HTR-8/SVneo (cell line): ENCODE measurements around the gene TM2D3.

Experiments
- DNase-seq: peaks from one replicate; pipeline ENCODE4 v3.0.0; 2011; ENCODE audit warnings: low spot score, mixed read lengths; ENCODE audit not compliant: insufficient read length
- FAIRE-seq: peaks from 2 replicates; lab custom pipeline; 2011; peaks lifted over from hg19 to GRCh38; lab: Jason Lieb, UNC

TM2D3 gene, protein sequence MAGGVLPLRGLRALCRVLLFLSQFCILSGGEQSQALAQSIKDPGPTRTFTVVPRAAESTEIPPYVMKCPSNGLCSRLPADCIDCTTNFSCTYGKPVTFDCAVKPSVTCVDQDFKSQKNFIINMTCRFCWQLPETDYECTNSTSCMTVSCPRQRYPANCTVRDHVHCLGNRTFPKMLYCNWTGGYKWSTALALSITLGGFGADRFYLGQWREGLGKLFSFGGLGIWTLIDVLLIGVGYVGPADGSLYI

DNA sequence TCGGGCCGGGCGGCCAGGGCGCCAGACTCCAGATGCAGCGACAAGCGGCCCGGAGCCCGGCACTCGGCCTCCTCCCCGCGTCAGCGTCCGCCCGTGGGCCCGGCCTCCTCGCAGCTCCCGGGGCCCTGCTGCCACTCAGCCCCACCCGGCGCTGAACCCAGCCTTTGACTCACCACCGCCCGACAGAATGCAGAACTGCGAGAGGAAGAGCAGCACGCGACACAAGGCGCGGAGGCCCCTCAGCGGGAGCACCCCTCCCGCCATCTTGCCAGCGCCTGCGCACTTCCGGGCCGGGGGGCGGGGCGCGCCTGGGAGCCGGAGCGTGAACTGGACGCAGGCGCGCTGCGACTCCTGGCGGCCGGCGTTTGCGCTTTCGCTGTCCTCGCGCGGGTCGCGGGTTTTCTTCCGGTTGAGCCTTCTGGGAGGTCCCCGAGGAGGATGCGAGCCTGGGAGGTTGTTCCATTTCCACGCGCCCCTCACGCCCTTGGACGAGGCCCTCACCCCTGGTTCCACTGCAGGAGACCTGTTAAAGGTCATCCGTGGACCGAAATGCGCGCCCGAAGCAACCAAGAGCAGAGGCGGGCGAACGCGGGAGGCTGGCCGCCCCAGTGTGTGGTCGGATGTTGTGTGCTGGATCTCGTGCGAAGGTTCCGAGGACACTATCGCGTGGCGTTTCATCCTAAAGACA is at the start of gene TM2D3:
TSS of gene TM2D3 (minus strand) at position 284 of the 688 bp plus-strand sequence. CDS start at position 264, 20 bp downstream.
- DNase-seq (peak; percentile 90), FAIRE-seq (no peak)

DNA sequence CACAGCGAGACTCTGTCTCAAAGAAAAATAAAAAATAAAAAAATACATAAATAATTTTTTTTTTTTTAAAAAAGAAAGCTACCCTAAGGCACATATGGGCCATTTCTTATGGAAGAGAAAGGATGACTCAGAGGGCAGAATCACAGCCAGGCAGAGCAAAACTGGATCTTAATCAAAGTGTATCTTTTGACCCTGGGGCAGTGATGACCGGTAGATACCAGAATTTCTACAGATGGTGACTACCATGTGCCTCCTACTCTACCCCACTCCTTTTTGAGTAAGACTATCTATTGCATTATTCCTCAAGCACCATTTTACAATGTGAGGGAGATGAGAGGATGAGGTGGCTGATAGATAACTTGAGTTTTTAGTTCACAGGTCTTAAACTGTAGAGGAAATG is 46.1 kb upstream of the TM2D3 start:
- DNase-seq (no peak), FAIRE-seq (no peak)

DNA sequence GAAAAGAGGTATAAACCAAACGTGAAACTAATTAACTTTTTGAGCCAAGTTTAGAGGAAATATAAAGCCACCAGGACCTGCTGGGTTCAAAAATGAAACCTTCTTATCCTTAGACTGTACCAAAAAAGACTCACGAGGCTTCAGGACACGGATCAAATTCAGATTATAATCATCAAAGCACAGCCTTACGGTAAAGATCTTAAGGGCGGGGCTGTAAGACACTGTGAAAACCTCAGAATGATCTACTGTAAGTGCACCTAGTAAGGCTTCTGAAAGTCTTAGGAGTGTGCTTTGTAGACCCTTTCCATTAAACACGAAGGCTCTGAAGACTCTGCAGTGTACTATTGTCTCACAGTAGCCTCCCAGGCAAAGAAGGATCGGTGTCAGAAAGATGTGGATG is 45.3 kb upstream of the TM2D3 start:
- DNase-seq (no peak), FAIRE-seq (no peak)

DNA sequence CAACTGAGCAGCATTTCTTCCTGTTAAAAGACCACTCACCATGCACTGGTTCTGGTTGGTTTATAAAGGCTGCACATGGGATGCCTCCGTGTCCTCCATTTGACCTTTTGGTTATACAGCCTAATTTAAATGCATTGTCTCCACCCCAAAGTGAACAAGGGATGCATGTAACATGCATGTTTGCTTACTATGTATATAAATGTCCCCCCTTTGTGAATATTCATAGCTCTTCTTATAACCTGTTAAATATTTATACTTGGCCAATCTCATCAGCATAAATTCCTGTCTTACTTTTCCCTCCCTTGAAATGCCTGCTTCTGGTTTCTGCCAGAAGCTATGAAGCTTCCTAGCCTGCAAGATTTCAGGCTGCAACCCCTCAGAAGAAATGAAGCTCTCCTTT is 44.6 kb upstream of the TM2D3 start:
- FAIRE-seq (no peak), DNase-seq (no peak)

DNA sequence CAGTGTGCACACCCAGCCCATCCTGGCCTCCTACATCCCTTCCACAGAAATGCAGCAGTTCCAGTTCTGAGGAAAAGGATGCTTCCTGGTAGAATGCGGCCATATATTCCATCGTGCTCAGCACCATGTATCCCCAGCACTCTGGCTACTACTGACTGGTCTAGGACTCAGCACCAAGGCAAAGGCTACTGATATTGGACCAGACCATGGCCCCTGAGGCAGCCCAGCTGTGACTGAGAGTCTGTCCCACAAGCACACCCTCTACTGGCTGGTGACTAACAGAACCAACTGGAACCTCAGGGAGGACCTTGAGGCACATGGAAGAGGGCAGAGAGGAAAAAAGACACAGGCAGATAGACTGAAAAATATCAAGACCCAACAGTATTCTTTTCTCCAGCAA is 42.1 kb upstream of the TM2D3 start:
- FAIRE-seq = no peak
- DNase-seq = no peak

DNA sequence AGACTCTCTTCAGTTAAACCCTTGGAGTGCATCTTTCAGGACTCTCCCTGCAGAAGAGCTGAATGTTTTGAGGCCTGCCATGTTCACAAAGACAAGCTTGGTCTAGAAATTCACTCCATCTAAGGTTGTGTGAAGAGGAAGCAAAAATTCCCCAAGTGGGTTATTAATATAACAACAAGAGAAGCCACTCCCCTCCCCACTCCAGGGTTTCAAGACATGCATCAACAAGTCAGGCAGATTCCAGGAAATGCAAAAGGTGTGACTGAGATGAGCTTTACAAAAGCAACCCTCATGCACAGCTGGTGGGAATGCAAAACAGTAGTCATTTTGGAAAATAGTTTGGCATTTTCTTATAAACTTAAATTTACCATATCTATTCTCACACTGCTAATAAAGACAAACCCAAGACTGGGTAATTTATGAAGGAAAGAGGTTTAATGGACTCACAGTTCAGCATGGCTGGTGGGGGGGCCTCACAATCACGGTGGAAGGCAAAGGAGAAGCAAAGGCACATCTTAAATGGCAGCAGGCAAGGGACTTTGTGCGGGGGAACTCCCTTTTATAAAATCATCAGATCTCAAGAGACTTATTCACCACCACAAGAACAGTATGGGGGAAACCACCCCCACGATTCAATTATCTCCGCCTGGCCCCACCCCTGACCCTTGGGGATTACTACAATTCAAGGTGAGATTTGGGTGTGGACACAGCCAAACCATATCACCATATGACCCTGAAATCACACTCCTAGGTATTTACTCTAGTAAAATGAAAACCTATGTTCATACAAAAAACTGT is 40.8 kb upstream of the TM2D3 start:
- DNase-seq (no peak), FAIRE-seq (no peak)

DNA sequence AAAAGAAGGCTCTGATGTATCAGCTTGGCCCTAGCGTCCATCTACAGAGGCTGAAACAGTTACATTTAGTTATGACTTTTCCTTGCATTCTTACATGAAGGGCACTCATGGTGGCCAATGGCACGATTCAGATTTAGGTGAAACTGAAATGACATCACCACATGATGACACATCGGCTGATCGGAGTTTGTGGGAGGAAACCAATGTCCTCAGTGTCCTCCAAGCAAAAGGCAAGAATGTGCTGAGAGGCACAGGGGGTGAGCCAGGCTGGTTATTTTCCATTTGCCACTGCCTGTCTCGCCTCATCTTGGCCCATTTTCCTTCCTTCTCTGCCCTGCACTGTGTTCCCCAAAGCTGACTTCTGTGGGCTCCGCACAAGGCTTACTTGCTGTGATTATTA is 37.7 kb upstream of the TM2D3 start:
- no peak for FAIRE-seq
- DNase-seq = no peak

DNA sequence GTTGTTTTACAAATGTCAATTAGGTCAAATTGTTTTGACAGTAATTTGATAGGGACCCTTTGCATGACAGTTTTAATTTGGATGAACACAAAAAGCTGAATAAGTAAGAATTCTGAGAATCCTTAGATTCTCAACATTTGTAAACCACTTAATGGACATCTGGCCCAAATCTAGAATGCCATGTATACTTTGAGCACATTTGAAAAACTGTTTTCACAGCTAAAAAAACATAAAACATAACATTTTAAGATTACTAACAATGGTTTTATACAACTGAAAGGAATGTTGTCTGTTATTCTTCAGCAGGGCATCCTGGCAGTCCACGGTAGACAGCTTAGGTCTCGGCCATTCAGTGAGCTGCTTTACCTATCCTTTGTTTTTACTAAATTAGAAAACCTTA is 34.5 kb upstream of the TM2D3 start:
- FAIRE-seq = no peak

DNA sequence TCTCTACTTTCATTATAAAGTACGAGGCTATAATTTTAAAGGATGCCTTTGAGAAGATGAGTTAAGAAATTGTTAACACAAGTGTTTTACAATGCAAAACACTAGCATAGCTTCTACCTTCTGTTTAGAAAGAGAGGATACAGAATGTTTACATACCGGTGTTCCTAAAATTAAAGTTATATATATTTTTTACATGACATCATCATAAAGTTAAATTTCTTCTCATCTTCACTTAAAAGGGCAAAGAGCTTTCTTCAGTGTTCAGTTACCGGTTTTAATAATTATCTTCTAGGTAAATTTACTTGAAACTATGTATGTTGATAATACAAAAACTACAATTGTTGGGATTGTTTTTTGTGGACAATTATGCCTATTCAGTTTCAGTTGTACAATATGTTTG is 32.7 kb upstream of the TM2D3 start:
- no peak for FAIRE-seq

More for the DNA sequence above, 34.5 kb upstream of the TM2D3 start:
- DNase-seq = no peak

DNA sequence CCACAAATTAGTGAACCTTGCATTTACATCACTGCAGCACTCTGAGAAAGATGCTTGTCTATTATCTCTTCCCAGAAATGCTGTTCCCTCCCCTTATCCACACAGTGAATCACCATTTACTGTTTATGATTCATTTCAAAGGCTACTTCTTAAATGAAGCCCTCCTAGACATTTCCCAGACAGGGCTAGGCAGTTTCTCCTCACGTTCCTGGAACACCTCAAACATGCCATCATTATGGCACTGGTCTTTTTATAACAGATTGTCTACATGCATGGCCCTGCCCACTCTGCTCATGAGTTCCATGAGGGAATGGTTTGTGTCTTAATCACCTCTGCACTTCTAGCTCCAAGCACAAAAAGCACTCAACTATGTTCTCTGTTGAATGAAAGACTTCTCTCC is 32.2 kb upstream of the TM2D3 start:
- FAIRE-seq = peak; percentile 72
- DNase-seq = peak; percentile 13

More for the DNA sequence above, 32.7 kb upstream of the TM2D3 start:
- no peak for DNase-seq

DNA sequence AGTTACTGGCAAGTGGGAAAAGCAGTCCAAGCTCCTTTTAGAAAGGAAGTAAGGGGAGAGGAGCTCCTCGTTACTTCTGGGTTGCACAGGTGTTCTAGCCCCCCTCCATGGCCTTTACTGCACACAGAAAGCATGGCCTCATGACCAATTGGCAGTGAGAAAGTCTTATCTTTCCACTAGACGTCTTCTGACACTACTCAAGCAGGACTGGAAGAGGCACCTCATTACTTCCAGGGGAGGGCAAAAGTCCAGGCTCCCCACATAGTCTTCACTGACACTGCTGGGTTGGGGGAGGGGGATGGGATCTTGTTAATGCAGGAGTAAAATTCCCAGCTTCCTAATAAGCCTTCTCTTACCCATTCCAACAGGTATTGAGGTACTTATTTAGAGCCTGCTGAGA is 27.6 kb upstream of the TM2D3 start:
- DNase-seq = no peak
- FAIRE-seq = no peak

DNA sequence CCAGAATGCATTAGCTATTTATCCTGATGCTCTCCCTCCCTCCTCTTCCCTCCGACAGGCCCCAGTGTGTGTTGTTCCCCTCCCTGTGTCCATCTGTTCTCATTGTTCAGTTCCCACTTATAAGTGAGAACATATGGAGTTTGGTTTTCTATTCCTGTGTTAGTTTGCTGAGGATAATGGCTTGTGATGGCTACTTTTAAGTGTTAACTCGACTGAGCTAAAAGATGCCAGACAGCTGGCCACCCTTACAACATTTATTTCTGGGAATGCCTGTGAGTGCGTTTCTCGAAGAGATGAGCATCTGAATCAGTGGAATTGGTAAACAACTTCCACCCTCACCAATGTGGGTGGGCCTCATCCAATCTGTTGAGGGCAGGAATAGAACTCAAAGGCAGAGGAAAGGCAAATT is 24.7 kb upstream of the TM2D3 start:
- FAIRE-seq (no peak), DNase-seq (no peak)

DNA sequence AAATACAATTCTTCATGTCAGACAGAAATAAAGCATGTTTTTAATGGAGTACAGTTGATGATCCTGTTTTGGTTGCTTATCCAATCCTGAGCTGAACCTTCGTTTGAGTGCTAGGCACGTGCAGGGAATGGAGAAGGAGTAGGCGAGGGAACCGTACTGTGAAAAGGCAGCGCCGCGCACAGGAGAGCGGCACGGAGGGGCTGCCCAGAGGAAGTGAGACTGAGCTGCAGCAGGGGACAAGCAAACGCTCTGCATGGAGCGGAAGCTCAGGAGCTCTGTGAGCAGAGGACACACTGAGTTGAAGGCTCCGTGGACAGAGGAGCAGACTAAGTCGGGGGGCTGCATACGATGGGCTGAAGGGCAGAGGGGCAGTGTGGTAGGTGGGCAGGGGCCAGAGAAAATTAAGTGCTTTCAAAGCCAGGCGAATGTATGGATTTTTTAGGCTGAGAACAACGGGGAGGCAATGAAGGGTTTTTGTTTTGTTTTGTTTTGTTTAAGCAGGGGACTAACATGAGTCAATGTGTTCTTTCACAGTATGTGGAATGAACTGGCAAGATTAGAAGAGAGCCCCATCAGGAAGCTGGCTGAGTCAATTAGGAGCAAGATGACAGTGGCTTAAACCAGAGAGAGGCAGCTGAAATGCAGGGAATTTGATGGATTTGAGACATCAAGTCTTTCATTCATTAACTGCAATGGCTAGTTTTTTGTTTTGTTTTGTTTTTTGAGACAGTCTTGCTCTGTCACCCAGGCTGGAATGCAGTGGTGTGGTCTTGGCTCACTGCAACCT is 23.8 kb upstream of the TM2D3 start:
- FAIRE-seq = no peak
- no peak for DNase-seq

DNA sequence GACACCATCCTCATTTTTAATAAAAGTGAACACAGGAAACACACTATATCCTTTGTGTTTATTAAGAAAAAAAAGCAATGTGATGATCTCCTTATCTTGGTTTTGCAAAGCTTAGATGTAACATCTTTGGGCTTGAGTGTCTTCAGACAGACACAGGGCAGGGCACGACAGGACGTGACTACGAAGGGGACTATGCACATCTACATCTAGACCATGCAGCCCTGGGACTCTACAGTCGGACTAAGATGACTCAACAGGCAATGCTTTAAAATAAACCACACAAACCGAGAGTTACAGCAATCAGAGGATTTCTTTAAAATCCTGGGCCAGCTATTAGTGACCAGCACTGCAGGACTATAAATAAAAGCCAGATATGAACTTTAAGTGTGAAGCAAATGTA is 22.8 kb upstream of the TM2D3 start:
- FAIRE-seq (no peak), DNase-seq (peak; percentile 26)

DNA sequence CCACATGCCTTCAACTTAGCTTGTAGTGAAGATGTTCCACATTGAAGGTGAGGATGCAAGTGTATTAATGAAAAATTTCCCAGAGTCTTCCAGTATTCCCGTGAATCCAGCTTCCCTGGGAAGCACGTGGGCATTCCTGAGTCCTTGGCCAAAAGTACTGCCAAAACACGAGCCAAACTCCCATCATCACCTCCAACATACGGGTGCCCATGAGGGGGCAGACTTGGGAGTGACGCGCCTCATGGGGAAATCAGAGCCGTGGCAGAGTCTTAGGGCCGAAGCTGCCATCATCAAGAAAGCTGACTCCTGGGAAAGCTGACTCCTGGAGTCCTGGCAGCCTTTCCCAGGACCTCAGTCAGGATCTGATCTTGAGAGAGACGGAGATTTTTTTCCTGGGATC is 20.1 kb upstream of the TM2D3 start:
- DNase-seq (no peak), FAIRE-seq (no peak)

DNA sequence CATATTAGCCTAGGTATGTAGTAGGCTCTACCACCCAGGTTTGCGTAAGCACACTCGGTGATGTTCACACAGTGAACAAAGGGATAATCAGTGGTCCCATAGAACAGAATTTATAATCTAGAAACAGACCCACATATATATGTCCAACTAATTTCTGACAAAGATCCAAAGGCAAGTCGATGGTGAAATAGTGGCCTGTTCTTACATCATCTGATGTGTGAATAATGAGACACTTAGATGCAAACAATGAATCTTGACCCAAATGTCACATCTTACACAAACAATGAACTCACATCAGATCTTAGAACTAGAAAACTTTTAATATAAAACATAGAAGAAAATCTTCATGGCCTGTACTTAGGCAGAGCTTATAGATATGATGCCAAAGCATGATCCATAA is 17.6 kb upstream of the TM2D3 start:
- FAIRE-seq (no peak), DNase-seq (no peak)

DNA sequence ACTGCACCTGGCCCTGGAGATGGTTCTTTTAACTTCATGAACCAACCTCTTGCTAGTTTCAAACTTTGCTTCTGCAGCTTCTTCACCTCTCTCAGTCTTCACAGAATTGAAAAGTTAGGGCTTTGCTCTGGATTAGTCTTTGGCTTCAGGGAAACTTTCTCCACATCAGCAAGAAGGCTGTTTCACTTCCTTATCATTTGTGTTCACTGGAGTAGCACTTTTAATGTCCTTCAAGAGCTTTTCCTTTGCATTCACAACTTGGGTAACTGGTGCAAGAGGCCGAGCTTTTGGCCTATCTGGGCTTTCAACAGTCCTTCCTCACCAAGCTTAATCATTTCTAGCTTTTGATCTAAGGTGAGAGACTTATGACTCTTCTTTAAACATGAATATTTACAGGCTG is 15.7 kb upstream of the TM2D3 start:
- DNase-seq = no peak
- no peak for FAIRE-seq

DNA sequence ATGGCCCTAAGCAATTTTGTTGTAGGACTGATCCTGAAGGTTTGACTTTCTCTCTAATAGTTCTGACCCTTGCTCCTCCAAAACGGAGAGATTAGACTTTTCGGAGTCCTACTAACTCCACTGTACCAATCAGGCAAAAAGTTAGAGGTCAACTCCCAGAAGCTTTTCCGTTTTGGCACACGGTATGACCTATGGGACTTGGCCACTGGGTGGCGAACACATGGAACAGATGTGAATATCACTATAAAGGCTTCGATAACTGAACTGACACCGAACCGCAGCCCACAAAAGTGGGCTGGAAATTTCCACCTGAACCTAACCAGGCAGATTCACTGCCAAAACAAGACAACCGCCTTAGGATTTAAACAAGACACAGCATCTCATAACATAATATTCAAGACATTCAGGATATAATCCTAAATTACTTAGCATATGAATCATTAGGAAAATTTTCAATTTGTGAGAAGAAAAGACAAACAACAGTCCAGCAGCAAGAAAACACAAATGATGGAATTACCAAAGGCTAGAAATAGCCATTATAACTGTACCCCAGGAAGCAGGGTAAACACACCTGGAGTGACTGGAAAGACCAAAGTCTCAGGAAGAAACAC is 12.2 kb upstream of the TM2D3 start:
- DNase-seq = no peak

DNA sequence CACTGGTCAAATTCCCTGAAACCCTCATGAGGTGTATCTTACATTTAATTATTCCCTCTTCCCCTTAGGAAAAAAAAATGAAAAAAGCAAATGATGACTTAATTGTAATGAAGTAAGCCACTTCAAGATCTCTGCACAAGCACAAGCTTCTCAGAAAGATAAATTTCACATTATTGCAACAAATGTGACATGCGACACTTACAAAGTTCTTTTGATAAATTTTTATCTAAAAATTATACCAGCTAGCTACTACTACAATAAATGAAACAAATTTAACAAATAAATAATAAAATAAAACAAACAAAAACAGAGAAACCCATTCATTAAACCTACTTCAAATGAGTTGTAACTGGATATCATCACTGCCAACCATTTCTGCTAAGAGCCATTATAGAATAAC is 10.0 kb upstream of the TM2D3 start:
- DNase-seq (no peak), FAIRE-seq (no peak)

More for the DNA sequence above, 12.2 kb upstream of the TM2D3 start:
- FAIRE-seq = no peak

DNA sequence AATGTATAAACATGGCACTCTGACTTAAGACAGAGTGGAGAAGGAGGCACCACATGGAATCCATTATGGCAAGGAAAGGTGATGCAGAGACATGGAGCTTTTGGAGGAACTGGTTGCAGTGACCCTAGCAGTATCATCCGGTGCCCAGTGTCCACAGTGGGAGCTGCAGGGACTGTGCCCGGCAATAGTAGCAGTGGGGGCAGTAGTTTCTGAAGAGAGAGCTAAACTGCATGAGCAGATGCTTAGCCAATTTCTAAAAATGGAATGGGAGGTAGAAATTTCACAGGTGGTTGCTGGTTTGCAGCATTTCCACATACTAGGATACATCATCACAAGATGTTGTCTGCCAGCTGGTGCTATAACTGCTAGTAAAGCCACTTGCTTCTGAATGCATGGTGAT is 7.8 kb upstream of the TM2D3 start:
- FAIRE-seq = no peak
- DNase-seq = no peak
